Testis (tissue), 2 donors: ENCODE measurements around the gene SASH1.

Experiments
- POLR2A ChIP-seq: fragments of 450-650 bp; IDR thresholded peaks from one replicate; pipeline ENCODE4 v1.6.1; 2017; ENCODE audit warnings: antibody characterized with exemption, mild to moderate bottlenecking, moderate library complexity
- TF ChIP-seq, protein P1 (sequence below), 3 experiments: fragments of 450-650 bp in 2 of 3; fragments of 200-600 bp in 1 of 3; sonication (generic) in 1 of 3; IDR thresholded peaks; one replicate each; pipeline ENCODE4 v1.5.1; 2016 to 2019; ENCODE audit warnings: antibody characterized with exemption in 3 of 3, mild to moderate bottlenecking in 2 of 3, moderate library complexity in 1 of 3

DNA sequence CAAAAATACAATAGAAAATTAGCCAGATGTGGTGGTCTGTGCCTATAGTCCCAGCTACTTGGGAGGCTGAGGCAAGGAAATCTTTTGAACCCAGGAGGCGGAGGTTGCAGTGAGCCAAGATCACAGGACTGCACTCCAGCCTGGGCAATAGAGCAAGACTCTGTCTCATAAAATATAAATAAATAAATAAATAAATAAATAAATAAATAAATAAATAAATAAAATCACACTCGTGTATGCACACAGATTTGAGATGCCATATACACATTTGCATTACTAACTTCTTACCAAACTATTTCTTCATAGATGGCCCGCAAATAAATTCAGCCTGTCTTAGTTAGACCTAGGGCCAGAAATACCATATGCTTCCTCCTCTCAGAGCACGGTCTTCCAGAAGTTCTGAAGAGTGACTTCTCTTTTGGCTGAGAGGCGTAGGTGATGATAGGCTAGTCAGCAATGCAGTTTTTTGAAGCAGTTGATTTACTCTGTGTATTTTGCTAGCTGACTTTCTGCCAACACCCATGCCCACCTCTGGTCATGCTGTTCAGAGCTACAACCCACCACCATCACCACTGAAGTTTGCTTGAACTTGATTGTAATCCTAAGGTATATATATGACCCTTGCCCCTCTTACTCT, 150.1 kb downstream of the SASH1 start:
- TF ChIP-seq, protein P1, sequence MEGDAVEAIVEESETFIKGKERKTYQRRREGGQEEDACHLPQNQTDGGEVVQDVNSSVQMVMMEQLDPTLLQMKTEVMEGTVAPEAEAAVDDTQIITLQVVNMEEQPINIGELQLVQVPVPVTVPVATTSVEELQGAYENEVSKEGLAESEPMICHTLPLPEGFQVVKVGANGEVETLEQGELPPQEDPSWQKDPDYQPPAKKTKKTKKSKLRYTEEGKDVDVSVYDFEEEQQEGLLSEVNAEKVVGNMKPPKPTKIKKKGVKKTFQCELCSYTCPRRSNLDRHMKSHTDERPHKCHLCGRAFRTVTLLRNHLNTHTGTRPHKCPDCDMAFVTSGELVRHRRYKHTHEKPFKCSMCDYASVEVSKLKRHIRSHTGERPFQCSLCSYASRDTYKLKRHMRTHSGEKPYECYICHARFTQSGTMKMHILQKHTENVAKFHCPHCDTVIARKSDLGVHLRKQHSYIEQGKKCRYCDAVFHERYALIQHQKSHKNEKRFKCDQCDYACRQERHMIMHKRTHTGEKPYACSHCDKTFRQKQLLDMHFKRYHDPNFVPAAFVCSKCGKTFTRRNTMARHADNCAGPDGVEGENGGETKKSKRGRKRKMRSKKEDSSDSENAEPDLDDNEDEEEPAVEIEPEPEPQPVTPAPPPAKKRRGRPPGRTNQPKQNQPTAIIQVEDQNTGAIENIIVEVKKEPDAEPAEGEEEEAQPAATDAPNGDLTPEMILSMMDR (IDR thresholded peaks at IDR 0.05), result no peak
- no peak for TF ChIP-seq POLR2A
